HTERT RPE-1 (cell line): ENCODE measurements around the gene NEURL2.

Source experiments
- in situ Hi-C: fragments of 300-500 bp; cut with MboI; formaldehyde crosslinking; loops from 4 replicates; pipeline ENCODE4 v1.14.3; 2020; ENCODE audit warnings: low sequenced_read_pairs

The NEURL2 gene

GRCh38 chr20:45848421-45848820, 42.6 kb downstream of the NEURL2 start:
- in situ Hi-C loops, result no loop called here

- in situ Hi-C loops, result no loop called here
Observed at GRCh38 chr20:45845452-45845851, 45.6 kb downstream of the NEURL2 start.

GRCh38 chr20:45843506-45843905, 47.5 kb downstream of the NEURL2 start:
- in situ Hi-C loops, result no loop called here

DNA sequence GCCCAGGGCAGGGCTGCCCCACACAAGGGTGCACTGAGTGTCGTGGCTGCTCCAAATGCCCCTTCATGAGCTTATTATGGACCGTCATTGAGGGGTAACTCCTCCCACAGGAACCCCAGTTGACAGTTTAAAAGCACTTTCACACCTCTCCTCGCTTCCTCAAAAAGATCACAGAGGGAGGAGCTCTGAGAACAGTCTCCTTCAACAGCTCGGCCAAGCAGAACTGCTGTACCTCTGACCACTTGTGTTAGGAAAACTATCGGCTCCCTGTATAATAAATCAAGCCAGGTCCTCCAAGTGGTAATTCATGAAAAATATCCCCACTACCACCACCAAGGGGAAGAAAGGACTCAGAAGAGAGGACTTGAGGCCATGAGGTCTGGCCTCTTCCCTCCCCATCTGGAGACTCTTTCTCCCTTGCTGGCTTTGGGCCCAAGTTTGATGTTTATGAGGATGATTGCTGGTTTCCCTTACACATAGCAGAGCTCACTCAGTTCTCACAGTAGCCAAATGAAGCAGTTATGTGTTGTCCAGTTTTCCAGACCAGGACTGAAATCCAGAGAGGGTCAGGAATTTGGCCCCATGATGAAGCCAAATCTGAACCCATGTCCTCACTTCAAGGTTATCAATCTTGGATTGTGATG, 48.7 kb downstream of the NEURL2 start:
- in situ Hi-C loops, result no loop called here

DNA sequence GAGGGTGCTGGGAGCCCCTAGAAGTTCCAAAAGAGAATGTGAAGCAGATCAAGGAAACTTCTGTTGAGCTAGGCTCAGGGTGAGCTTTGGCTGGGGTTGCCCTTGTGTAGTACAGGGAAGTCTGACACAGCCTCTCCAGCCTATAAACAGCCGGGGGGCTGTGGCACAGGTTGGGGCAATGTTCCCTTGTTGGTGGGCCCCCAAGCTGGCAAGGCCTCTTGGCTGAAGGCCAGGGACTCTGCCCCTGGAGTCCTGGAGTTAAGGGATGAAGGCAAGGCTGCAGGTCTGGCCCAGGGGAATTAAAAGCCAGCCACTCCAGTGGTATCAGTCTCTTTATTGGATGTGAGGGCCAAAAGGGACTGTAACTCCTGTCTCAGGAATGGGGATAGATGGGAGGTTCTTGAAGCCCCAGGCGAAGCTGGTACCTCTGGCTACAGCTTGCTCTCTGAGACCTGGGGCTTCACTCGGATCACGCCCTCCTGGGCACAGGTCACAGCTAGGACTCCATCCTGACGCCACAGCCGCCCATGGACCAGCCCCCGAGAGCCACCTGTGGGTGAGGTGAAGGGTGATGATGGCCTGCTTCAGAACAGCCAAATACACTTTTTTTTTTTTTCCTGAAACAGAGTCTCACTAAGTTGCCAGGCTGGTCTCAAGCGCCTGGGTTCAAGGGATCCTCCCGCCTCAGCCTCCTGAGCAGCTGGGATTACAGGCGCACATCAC, 49.4 kb downstream of the NEURL2 start:
- in situ Hi-C loops, result no loop called here

DNA sequence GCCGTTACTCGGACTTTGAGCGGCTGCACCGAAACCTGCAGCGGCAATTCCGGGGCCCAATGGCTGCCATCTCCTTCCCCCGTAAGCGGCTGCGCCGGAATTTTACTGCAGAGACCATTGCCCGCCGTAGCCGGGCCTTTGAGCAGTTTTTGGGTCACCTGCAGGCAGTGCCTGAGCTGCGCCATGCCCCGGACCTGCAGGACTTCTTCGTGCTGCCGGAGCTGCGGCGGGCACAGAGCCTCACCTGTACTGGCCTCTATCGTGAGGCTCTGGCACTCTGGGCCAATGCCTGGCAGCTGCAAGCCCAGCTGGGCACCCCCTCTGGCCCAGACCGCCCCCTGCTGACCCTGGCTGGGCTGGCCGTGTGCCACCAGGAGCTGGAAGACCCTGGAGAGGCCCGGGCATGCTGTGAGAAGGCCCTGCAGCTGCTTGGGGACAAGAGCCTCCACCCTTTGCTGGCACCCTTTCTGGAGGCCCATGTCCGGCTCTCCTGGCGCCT, 50.3 kb downstream of the NEURL2 start:
- in situ Hi-C loops, result no loop called here
